MV-4-11 (cell line): ENCODE measurements around the gene EML2.
A peak's percentile ranks its signal among the peaks of the same experiment; 100 is the strongest.
"Not testable (repeated sequence)": the region's sequence is repeated elsewhere in the genome, so short reads cannot be mapped to it uniquely, and the experiment has no call there.

Source experiments
- DNase-seq: peaks from one replicate; lab custom pipeline; 2025; lab: John Stamatoyannopoulos, UW

The EML2 gene

DNA sequence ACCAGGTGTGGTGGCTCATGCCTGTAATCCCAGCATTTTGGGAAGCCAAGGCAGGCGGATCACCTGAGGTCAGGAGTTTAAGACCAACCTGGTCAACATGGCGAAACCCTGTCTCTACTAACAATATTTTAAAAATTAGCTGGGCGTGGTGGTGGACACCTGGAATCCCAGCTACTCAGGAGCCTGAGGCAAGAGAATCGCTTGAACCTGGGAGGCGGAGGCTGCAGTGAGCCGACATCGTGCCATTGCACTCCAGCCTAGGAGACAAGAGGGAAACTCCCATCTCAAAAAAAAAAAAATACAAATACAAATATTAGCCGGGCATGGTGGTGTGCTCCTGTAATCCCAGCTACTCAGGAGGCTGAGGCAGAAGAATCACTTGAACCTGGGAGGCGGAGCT is 24.1 kb downstream of the EML2 start:
- not testable (repeated sequence) for DNase-seq

DNA sequence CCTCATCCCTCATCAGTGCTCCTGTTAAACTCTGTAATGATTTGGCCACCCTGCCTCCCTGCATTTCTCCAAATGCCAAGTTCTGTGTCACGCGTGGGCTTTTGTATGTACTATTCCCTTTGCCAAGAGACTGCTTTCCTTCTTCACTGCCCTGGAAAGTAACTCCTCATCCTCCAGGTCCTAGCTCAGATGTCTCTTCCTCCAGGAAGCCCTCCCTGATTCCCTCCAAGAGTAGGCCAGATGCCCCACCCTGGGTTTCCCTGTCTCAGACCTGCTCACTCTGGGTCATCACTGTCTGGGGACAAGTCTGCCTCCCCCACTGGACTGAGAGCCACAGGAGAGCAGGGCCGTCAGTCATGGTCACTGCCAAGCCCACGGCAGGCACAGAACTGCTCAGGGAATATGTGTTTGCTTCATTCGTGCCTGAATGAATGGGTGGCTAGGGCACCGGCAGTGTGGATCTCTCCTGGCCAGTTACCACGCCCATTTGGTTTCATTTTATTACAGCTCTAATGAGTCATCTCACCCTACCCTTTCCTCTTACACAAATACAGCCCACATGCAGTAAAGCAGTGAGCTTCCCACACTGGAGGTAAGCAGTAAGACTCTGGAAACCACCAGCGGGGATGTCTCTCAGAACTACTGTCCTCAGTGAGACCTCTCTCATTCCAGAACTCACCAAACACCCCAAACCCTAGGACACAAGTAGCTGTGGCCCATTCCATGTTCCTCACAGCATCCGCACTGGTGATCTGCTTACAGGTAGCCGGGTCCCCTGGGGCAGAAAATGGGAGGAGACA is 25.1 kb downstream of the EML2 start:
- peak; percentile 93 for DNase-seq

GRCh38 chr19:45608948-45609347 is 30.2 kb downstream of the EML2 start:
- DNase-seq = no peak

DNA sequence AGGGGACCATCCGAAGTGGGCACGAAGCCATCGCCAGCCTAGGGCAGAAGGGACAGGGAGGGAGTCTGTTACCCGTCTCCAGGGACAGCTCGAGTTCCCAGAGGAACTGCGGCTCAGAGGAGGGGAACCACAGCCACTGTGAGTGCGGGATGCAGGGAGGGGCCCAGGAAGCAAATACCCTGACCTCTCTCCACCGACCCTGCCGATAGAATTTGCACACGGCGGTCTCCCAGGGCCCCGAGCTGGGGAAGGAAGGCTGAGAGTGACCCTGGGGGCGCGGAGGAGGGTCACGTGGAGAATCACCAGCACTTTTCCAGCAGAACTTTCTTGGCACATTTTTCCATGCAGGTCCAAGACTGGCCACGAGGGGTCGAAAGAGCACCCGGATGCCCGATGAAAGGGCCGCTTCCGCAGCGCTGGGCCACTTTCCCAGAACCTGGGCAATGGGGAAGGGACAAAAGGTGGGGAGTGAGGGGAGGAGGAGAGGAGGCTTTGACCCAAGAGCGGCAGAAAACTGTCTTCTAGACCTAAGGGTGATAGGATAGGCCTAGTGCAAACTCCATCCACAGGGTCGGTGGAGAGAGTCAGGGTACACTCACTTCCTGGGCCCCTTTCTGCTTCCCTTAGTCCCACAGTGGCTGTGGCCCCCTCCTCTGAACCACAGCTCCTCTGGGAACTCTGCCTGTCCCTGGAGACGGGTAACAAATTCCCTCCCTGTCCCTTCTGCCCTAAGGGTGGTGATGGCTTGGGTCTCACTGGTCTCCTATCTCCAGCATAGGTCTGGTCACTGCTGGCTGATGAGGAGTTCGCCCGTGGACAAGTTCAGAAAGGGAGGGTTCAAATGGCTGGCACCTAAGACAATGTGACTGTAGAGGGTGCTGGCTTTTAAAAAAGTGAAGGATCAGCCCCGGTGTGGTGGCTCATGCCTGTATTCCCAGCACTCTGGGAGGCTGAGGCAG is 31.8 kb downstream of the EML2 start:
- peak; percentile 26 for DNase-seq

GRCh38 chr19:45601524-45602374 is 37.4 kb downstream of the EML2 start, which contains the start of gene GPR4:
GPR4 (minus strand) TSS chr19:45602212; CDS start chr19:45591866, 10,346 bp downstream.
- DNase-seq = no peak

DNA sequence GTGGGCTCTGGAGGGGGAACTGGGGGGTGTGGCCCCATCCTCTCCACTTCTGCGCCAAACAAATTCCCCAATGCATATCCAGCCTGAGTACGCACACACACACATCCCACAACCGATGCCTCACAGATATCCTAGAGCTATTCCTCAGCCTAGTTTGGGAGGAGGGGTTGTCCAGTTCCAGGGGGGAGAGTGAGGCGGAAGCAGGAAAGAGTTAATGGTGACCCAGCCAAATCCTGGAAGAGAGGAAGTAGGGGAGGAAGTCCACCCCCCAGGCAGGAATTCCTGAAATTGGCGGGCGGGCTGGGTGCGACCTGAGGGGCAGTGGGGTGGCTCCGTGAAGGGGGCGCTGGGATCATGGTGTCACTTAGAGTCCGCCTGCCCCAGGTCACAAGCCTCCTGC is 38.1 kb downstream of the EML2 start:
- DNase-seq = no peak

DNA sequence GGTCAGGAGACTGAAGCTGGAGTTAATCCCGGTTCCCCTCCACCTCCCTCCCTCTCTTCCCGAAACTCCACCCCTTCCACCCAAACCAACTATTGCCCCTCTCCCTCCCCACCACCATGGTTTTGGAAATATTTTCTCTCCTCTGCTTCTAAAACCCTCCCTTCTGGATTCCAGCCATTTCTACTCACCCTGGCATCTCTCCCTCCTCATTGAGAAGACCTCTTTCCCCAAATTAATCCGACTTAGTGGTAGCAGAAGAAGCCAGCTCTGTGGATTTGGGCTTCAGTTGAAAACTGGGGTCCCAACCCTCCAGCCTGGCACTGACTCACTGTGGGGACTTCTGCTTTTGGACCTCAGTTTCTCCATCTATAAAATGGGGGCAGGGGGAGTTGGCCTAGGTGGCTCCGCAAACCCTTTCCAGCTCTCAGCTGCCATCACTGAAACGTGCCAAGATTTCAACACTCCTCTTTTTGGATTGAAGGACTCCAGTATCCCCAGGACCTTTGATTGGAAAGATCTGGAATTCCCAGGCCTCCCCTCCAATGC is 38.8 kb downstream of the EML2 start:
- no peak for DNase-seq

DNA sequence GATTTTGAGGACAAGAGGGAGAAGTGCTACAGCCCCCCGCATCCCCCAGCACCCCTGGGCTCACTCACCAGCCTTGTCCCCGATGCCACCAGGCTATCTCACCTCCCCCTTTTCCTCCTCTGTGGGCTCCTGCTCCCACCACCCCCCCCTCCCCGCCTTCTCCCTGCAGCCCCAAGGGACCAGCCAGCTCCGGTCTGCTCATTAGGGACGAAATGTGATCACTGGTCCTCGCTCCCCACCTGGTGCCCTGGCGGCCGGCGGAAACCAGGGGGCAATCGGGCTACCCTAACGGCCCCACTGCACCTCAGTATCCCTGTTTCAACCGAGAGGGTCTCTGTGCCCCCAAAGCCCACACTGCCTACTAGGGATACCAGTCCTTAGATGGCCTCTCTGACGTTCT is 39.9 kb downstream of the EML2 start:
- no peak for DNase-seq

- peak; percentile 25 for DNase-seq
Measured at GRCh38 chr19:45598267-45599001, 40.8 kb downstream of the EML2 start.

- DNase-seq = no peak
Measured at GRCh38 chr19:45597425-45598111, 41.6 kb downstream of the EML2 start.

GRCh38 chr19:45595814-45596213 is 43.4 kb downstream of the EML2 start:
- DNase-seq = no peak

DNA sequence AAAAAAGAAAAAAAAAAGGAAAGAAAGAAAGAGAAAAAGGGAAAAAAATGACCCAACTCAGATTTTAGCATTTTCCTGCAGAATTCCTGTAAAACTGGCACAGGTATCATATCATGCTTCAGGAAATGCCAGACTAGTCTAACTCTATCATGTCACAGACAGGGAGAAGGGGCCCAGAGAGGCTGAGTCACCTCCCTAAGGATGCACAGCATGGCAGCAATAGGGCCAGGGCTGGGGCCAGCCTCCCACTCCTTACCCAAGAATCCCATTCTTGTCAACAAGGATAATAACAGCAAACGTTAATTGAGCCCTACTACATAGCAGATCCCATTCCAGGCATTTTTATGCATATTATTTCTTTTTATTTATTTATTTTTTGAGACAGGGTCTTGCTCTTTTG is 45.7 kb downstream of the EML2 start:
- no peak for DNase-seq

DNA sequence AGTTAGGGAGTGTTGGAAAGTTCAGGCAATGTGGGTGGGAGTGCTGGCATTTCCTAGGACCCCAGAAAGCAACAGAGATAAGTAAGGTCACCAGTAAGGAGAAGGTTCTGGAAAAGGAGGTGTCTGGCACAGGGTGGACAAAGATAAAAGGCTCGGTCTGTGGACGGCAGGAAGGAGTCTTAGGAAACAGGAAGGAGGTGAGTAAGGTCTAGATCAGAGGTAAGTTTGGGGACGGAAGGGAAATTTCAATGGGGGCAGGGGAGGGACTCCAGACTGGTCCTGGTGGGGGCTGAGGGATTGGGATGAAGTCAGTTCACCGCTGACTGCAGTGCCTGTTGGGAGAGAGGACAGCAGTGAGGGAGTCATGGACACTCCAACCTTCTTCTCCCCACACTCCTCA is 46.8 kb downstream of the EML2 start:
- no peak for DNase-seq

- DNase-seq = no peak
Measured at GRCh38 chr19:45591638-45592005, 47.6 kb downstream of the EML2 start.

- no peak for DNase-seq
Measured at GRCh38 chr19:45591004-45591637, 48.1 kb downstream of the EML2 start.

GRCh38 chr19:45590300-45591003 is 48.7 kb downstream of the EML2 start:
- no peak for DNase-seq

DNA sequence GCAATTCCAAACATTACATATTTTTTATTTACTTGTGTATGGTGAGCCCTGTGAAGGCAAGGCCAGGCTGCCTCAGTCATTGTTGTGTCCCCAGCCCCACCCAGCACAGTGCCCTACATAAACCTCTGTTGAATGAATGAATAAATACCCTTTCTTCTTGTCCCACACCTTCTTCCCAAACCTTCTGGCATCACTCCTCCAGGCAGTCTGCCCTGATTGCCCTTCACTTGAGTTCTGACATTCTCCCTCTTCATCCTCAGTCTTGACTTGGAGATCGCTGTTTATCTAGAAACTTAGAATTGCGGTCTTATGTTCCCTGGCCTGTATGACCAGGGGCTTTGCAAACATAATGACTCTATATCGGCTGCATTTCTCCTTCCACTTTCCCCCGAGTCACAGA is 49.4 kb downstream of the EML2 start:
- no peak for DNase-seq

DNA sequence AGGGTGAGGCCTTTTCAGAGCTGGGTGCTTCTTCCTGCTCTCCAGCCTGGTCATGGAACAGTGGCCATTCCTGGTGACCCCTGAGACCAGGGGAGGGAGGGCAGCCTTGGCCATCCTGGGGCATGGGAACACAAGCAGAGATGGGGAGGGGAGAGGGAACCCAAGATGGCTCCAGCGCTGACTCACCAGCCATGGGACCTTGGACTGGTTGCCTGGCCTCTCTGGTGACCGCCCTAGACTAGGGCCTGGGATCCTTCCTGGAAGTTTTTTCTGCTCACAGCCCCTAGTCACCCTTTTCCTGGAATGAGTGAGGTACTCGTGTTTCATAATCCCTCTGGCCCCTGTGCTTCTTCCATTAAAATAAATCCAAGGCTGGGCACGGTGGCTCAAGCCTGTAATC is 51.3 kb downstream of the EML2 start:
- no peak for DNase-seq

- no peak for DNase-seq
Measured at GRCh38 chr19:45585158-45585577, 54.0 kb downstream of the EML2 start.
